ENCODE results near the gene GRIN3B. TPM values are rescaled to one million over a fixed set of nuclear protein-coding genes. Genes with fewer than 3 reads are reported as not detected.

The GRIN3B gene
- total and polyA plus RNA-seq, 2 of the 8 experiments (the other 6 are each of a cell fraction or from before 2014, with no cell fraction given) = 0.45 to 1.0 TPM

DNA sequence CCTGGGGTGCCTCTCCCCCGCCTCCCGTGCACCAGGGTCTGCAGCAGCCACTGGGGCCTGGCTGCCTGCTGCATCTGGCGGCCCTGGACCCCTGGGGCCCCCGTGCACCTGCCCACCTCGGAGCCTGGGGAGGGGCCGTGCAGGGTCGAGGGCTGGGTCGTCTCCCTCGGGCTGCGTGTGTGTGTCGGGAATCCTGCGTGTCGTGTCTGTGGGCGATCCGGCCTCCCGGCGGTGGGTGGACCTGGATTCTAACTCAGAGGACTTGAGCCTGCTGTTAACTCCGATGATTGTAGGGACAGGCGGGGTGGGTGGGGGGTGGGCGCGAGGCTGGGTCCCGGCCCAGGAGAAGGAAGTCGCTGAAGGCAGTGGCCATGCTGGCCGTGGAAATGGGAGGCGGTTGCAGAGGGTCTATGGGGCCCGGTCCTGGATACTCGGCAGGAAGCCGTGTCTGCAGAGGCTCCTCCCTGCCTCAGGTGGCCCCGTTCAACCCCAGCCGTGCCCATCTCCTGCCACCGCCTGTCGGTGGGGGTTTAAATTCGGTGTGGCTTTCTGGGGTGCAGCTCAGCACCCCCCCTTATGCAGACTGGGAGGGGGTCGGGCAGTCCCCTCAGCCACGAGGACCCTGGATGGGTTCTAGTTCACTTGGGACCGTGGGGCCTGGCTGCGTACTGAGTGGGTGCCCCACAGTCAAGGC lies 25.5 kb upstream of the GRIN3B start:
- WGBS, 2 experiments (ENCODE audit: extremely low coverage in 1 of 2, insufficient coverage in 1 of 2, insufficient read length in 1 of 2, insufficient replicate concordance in 2 of 2, low coverage in 1 of 2, low lambda C conversion rate in 2 of 2, missing lambda C conversion rate in 1 of 2) = 90% methylated on average over 24 of the region's 37 CpGs; no CpG with 5 or more reads in 1 of the 2 experiments
- no peak overlapping the region for H3K4me3 ChIP-seq (ENCODE audit: extremely low read depth in 1 of 4, insufficient read depth in 2 of 4, low read depth in 3 of 4, low read length in 4 of 4)
- TF ChIP-seq EP300 (IDR thresholded peaks at IDR 0.05; ENCODE audit: borderline replicate concordance in 1 of 2, low read depth in 2 of 2, low read length in 2 of 2) = no peak
- TF ChIP-seq EGR1 (IDR thresholded peaks at IDR 0.05; ENCODE audit: borderline replicate concordance, low read depth, low read length) = no peak
- TF ChIP-seq KDM5A (IDR thresholded peaks at IDR 0.05; ENCODE audit: low read length) = no peak
- TF ChIP-seq POU5F1 (IDR thresholded peaks at IDR 0.05; ENCODE audit: low read depth, low read length) = no peak
- TF ChIP-seq, protein P1, sequence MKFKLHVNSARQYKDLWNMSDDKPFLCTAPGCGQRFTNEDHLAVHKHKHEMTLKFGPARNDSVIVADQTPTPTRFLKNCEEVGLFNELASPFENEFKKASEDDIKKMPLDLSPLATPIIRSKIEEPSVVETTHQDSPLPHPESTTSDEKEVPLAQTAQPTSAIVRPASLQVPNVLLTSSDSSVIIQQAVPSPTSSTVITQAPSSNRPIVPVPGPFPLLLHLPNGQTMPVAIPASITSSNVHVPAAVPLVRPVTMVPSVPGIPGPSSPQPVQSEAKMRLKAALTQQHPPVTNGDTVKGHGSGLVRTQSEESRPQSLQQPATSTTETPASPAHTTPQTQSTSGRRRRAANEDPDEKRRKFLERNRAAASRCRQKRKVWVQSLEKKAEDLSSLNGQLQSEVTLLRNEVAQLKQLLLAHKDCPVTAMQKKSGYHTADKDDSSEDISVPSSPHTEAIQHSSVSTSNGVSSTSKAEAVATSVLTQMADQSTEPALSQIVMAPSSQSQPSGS (IDR thresholded peaks at IDR 0.05; ENCODE audit: low read length) = no peak
- TF ChIP-seq CHD2 (IDR thresholded peaks at IDR 0.05; ENCODE audit: low read length) = no peak
- TF ChIP-seq, protein P2, sequence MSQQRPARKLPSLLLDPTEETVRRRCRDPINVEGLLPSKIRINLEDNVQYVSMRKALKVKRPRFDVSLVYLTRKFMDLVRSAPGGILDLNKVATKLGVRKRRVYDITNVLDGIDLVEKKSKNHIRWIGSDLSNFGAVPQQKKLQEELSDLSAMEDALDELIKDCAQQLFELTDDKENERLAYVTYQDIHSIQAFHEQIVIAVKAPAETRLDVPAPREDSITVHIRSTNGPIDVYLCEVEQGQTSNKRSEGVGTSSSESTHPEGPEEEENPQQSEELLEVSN (IDR thresholded peaks at IDR 0.05) = no peak
- TF ChIP-seq POLR2A (IDR thresholded peaks at IDR 0.05; ENCODE audit: control extremely low read depth in 1 of 2, low read depth in 2 of 2, low read length in 2 of 2) = no peak
- TF ChIP-seq MAFK (IDR thresholded peaks at IDR 0.05; ENCODE audit: low read depth, low read length) = no peak
- no peak for TF ChIP-seq BACH1 (IDR thresholded peaks at IDR 0.05; ENCODE audit: low read length)
- TF ChIP-seq SIRT6 (IDR thresholded peaks at IDR 0.05; ENCODE audit: low read length) = no peak

More for the DNA sequence above, 25.5 kb upstream of the GRIN3B start:
- H3K56ac ChIP-seq (replicated peaks; ENCODE audit: insufficient read length, low read depth, low read length) = no peak overlapping the region
- ChIA-PET CTCF (ENCODE audit: partially characterized antibody) (interaction anchor here (0.7 kb wide), 1 partner anchor 10 kb away, joined by 3 read pairs; no protein-coding TSS in a partner anchor), POLR2A (ENCODE audit: partially characterized antibody) (interaction anchor here (1.8 kb wide), 1 partner anchor 10 kb away, joined by 6 read pairs; the partner anchor contains the start of gene WDR18)
- no peak overlapping the region for H3K23ac ChIP-seq (ENCODE audit: insufficient read length)
- no peak overlapping the region for H4K5ac ChIP-seq (ENCODE audit: insufficient read length, low read depth, low read length)
- H4K91ac ChIP-seq (replicated peaks; ENCODE audit: insufficient read length, low read length) = no peak overlapping the region
- H2BK12ac ChIP-seq (ENCODE audit: low read depth, low read length) = no peak overlapping the region
- H4K8ac ChIP-seq (ENCODE audit: extremely low read depth, insufficient read depth, low read length) = no peak overlapping the region; the same call in 1 of the 2 replicates
- H3K36me3 ChIP-seq (ENCODE audit: control insufficient read depth in 2 of 4, insufficient read depth in 4 of 4, low read length in 3 of 4) = peaks cover 2 to 26% (median 14%) of the 10 kb centered on the region in 4 experiments; a peak in 5 of 8 replicates
- no peaks in the 10 kb centered on the region for H4K20me1 ChIP-seq (replicated peaks in 1 of 2; ENCODE audit: control insufficient read depth in 1 of 2, insufficient read depth in 2 of 2, low read length in 2 of 2)
- no peaks in the 10 kb centered on the region for H3K79me1 ChIP-seq (ENCODE audit: low read depth, low read length)
- H3K27me3 ChIP-seq (replicated peaks in 1 of 4; ENCODE audit: control insufficient read depth in 3 of 4, extremely low read depth in 1 of 4, insufficient read depth in 3 of 4, low read length in 3 of 4) = no peaks in the 10 kb centered on the region
- H3K79me2 ChIP-seq (ENCODE audit: control insufficient read depth in 1 of 2, insufficient read depth in 2 of 2, low read length in 2 of 2) = no peaks in the 10 kb centered on the region
- peaks cover 5 to 7% of the 10 kb centered on the region in 2 experiments for H3K9me3 ChIP-seq (ENCODE audit: insufficient read depth in 2 of 2, low read depth in 1 of 2, low read length in 1 of 2)
- H3K23me2 ChIP-seq (ENCODE audit: low read depth, low read length) = no peaks in the 10 kb centered on the region
- H2BK15ac ChIP-seq (ENCODE audit: low read length) = no peak overlapping the region
- no peak overlapping the region for H2AK5ac ChIP-seq (ENCODE audit: low read depth, low read length)
- H3K18ac ChIP-seq (ENCODE audit: extremely low read depth, low read length) = peak overlapping the region; percentile 32; the same call in 1 of the 2 replicates
- no peak for DNase-seq (ENCODE audit: low read depth in 1 of 2, low spot score in 2 of 2)
- H2BK5ac ChIP-seq (ENCODE audit: low read depth, low read length) = no peak overlapping the region
- no peak overlapping the region for H3K9ac ChIP-seq (replicated peaks in 1 of 4; ENCODE audit: extremely low read depth in 1 of 4, low read depth in 3 of 4, low read length in 3 of 4)
- no peak overlapping the region for H2BK20ac ChIP-seq (ENCODE audit: low read length)
- H3K27ac ChIP-seq (ENCODE audit: low read depth, low read length) = no peak overlapping the region
- no peak overlapping the region for H3K14ac ChIP-seq (ENCODE audit: insufficient read length)
- no peak overlapping the region for H2BK120ac ChIP-seq (replicated peaks; ENCODE audit: low read depth, low read length)
- H3K4me2 ChIP-seq (ENCODE audit: insufficient read depth in 1 of 2, low read depth in 2 of 2, low read length in 2 of 2) = no peak overlapping the region
- no peak overlapping the region for H2AFZ ChIP-seq (ENCODE audit: low read length)
- H3K4ac ChIP-seq (replicated peaks; ENCODE audit: insufficient read length, low read depth, low read length) = no peak overlapping the region
- peaks cover 0 to 8% (median 4%) of the 10 kb centered on the region in 4 experiments; a peak in 3 of 7 replicates for H3K4me1 ChIP-seq (replicated peaks in 1 of 4; ENCODE audit: control insufficient read depth in 3 of 4, insufficient read depth in 4 of 4, low read length in 3 of 4)
- no peak for FAIRE-seq

Data from H1 (cell line).